ENCODE results near the gene FTSJ3.

The FTSJ3 gene

DNA sequence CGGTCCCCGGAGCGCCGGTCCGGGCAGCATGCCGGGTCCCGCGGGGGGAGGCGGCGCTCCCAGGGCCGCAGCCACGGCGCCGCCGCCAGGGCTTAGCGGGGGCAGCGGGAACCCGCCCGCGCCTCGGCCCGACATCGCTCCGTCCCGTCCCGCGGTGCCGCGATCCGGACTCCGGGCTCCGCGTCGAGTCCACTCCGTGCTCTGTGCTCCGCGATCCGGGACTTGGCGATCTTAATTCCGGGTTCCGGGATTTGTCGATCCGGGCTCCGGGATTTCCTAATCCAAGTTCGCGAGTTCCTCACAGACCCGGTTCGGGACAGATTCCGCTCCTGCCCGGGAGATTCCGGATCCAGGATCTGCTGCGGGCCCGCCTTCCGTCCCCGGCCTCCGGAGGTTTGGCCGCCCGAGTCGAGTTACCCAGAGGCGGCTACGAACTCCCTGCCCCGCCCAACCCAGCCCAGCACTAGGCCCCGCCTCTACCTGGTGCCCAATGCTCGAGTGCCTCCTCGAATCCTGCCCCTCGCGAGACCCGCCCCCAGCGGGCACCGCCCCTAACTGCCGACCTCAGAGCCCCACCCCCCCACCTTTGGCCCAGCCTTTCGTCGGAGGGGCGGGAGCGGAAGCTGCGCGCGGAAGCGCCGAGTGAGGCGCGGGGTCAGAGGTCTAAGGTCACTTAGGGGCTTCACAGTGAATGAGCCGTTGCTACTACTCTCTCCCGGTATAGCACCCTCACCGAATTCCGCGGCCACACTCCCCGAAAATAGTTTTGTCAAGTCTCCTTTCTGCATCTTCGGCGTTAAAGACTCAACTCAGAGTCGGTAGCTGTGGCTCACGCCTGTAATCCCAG, 15.3 kb upstream of the FTSJ3 start, which contains the start of gene SMARCD2:
Gene SMARCD2, minus strand, starts transcription at position 146 of the 847 bp plus-strand sequence. Its CDS starts 11 bp downstream, at position 135.
- Histone ChIP-seq H3K36me3 (ENCODE audit: insufficient read depth, low read length) (no peaks in the 10 kb centered on the region), H2AFZ (ENCODE audit: low read length, unreplicated experiment) (peak within 1 kb of the TSS; percentile 57), H3K27ac (ENCODE audit: low read depth, low read length) (peak within 1 kb of the TSS; percentile 77), H3K79me2 (ENCODE audit: control insufficient read depth, insufficient read depth, low read length, unreplicated experiment) (peaks cover 37% of the 10 kb centered on the region), H3K4me1 (ENCODE audit: control insufficient read depth, insufficient read depth, low read length, unreplicated experiment) (peaks cover 46% of the 10 kb centered on the region), H3K4me3 (ENCODE audit: low read depth, low read length) (peak within 1 kb of the TSS; percentile 85), H3K27me3 (ENCODE audit: insufficient read depth, low read length) (no peaks in the 10 kb centered on the region)

DNA sequence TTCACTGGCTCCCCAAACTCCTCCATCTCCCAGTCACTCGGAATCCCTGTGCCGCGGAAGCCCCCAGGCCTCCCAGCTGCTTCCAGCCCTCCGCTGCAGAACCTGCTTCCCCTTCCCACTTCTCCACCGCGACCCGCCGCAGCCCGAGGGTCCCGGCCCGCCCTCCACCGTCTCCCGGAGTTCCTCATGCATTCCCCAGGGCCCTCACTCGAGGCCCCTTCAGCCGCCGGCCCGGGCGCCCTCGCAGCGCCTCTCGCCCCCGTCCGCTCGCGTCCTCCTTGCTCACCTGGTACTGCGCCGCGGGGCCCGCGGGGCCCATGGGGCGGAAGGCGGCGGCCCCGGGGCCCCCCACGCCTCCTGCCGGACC, 14.7 kb upstream of the FTSJ3 start:
- Histone ChIP-seq H3K27ac (ENCODE audit: low read depth, low read length) (peak overlapping the region; percentile 77), H2AFZ (ENCODE audit: low read length, unreplicated experiment) (peak overlapping the region; percentile 31)

DNA sequence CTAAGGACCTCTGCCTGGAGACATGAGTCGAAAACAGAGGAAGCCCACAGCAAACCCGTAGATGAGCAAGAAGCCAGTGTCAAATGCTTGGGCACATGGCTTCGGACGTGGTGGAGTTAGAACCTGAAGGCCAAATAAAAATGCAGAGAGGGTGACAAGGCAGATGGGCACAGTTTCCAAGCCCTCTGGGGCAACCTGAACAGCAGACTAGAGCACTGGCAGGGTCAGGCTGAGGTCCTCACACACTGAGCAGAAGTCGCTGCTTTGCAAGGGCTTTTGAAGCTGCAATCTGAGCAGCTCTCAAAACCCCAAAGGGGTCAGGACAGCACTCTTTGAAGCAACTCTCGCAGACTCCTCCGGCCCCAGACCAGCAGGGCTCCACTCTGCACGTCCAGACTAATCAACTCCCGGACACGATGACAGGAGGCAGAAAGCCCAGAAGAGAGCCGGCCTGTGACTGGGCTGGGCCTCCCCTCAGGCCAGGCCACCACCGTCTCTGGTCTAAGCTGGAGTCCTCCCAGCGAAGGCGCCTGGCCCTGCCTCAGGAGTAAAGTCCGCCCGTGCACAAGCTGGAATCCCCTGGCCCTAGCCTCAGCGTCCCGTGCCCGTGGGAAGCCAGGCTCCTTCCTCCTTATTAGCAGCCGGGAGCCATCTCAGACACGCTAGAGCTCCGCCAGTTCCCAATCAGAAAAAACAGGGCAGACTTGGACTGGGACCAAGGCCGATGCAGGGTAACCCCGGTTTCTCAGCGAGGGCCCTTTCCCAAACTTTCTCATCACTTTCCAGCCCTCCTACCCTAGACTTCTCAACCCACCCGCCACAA, 14.1 kb upstream of the FTSJ3 start:
- peak overlapping the region; percentile 31 for H2AFZ ChIP-seq (ENCODE audit: low read length, unreplicated experiment)
- H3K4me3 ChIP-seq (ENCODE audit: low read depth, low read length) = peak overlapping the region; percentile 85
- peaks cover 48% of the 10 kb centered on the region for H3K79me2 ChIP-seq (ENCODE audit: control insufficient read depth, insufficient read depth, low read length, unreplicated experiment)
- H3K27me3 ChIP-seq (ENCODE audit: insufficient read depth, low read length) = no peaks in the 10 kb centered on the region
- peaks cover 47% of the 10 kb centered on the region for H3K4me1 ChIP-seq (ENCODE audit: control insufficient read depth, insufficient read depth, low read length, unreplicated experiment)
- peak overlapping the region; percentile 77 for H3K27ac ChIP-seq (ENCODE audit: low read depth, low read length)
- no peaks in the 10 kb centered on the region for H3K36me3 ChIP-seq (ENCODE audit: insufficient read depth, low read length)

More for the DNA sequence above, 14.7 kb upstream of the FTSJ3 start:
- peaks cover 47% of the 10 kb centered on the region for H3K4me1 ChIP-seq (ENCODE audit: control insufficient read depth, insufficient read depth, low read length, unreplicated experiment)
- peaks cover 43% of the 10 kb centered on the region for H3K79me2 ChIP-seq (ENCODE audit: control insufficient read depth, insufficient read depth, low read length, unreplicated experiment)
- H3K36me3 ChIP-seq (ENCODE audit: insufficient read depth, low read length) = no peaks in the 10 kb centered on the region
- peak overlapping the region; percentile 85 for H3K4me3 ChIP-seq (ENCODE audit: low read depth, low read length)
- no peaks in the 10 kb centered on the region for H3K27me3 ChIP-seq (ENCODE audit: insufficient read depth, low read length)

DNA sequence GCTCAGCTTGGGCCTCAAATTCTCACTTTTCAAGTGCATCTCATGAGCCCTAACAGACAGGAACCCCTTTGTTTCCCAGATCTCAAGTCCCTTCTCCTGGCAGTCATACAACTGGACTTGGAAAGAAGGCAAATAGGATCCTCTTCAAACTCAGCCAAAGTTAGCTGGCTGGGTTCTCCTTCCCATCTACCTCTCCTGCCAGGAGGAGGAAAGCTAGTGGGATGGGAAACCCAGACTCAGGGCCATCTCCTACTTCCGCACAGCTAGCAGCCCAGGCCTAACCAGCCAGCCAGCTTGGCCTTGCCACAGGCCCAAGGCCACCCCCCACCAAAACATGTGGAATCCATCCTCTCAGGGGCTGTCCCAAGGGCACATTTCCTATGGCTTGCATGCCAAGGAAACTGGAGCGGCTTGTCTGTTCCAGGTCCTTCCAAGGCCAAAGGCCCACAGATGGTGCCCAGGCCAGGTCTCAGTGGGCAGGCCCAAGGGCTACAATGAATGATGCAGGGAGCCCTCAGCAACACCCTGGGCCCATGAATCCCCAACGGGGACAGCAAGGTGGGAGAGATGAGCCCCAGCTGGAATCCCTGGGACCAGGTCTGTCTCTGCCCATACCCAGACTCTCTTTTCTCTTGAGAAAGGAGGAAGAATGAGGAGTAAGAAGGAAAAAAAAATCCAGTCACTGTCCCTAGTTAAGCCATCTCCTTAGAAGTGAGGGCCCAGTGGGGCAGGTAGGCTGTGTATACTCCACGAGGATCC, 13.3 kb upstream of the FTSJ3 start:
- Histone ChIP-seq H3K4me1 (ENCODE audit: control insufficient read depth, insufficient read depth, low read length, unreplicated experiment) (peaks cover 47% of the 10 kb centered on the region), H3K79me2 (ENCODE audit: control insufficient read depth, insufficient read depth, low read length, unreplicated experiment) (peaks cover 50% of the 10 kb centered on the region), H3K36me3 (ENCODE audit: insufficient read depth, low read length) (no peaks in the 10 kb centered on the region), H3K27me3 (ENCODE audit: insufficient read depth, low read length) (no peaks in the 10 kb centered on the region), H2AFZ (ENCODE audit: low read length, unreplicated experiment) (no peak overlapping the region), H3K4me3 (ENCODE audit: low read depth, low read length) (peak overlapping the region; percentile 85), H3K27ac (ENCODE audit: low read depth, low read length) (peak overlapping the region; percentile 77)

DNA sequence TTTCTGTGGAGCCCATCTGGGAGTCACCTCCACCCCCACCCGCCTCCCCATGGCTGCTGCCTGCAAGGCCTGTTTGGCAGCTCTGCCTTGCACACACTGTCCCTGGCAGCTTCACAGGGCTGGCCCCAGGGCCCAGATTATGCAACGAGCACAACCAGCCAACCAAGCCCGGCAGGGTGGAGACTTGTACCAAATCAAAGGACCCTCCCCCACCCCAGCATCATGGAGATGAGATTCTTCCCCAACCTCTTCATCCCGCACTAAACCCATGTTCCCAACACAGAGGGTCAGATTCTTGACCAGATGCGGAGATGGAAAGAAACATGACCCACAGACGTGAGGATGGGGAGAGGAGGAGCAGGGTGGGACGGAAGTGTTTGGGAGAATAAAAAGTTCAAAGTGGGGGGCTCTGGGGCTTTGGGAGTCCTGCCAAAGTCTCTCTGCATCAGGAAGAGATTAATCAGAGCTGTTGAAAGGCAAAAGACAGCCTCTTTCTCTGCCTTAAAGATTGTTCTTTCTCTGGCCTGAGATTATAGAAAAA, 11.2 kb upstream of the FTSJ3 start:
- H3K27ac ChIP-seq (ENCODE audit: low read depth, low read length) = peak overlapping the region; percentile 77
- no peak overlapping the region for H2AFZ ChIP-seq (ENCODE audit: low read length, unreplicated experiment)
- peaks cover 50% of the 10 kb centered on the region for H3K79me2 ChIP-seq (ENCODE audit: control insufficient read depth, insufficient read depth, low read length, unreplicated experiment)
- H3K27me3 ChIP-seq (ENCODE audit: insufficient read depth, low read length) = no peaks in the 10 kb centered on the region
- peak overlapping the region; percentile 53 for H3K4me3 ChIP-seq (ENCODE audit: low read depth, low read length)
- H3K4me1 ChIP-seq (ENCODE audit: control insufficient read depth, insufficient read depth, low read length, unreplicated experiment) = peaks cover 39% of the 10 kb centered on the region
- H3K36me3 ChIP-seq (ENCODE audit: insufficient read depth, low read length) = peaks cover 3% of the 10 kb centered on the region; the same call in 1 of the 2 replicates

DNA sequence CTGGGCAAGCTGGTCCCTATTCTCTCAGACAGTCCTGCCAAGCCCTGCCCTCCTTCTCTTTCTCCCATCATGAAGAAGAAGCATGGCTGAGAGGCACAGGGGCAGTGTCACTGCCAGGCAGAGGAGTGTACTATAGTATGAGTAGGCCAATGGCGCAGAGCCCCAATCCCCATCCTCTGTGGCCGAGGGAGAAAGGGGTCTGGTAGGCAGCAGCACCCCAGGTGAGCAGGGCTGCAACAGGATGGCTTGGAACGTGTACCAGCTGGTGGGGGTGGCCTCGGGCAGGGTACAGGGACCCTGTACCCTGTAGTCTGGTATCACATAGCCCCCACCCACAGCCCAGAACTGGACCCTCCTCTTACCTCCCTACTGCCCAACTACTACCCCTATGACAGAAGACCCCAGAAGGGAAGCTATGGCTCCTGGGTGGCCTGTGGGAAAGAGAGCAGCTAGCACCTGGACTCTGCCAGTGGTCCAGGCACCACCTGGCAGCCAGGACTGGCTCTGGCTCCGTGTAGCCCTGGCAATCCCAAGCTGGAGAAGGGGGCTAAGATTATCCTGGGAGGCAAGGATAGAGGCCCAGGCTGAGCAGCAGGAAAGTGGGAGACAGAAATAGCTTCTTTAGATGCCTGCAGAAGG, 10.6 kb upstream of the FTSJ3 start:
- no peaks in the 10 kb centered on the region for H3K27me3 ChIP-seq (ENCODE audit: insufficient read depth, low read length)
- peaks cover 37% of the 10 kb centered on the region for H3K4me1 ChIP-seq (ENCODE audit: control insufficient read depth, insufficient read depth, low read length, unreplicated experiment)
- H3K36me3 ChIP-seq (ENCODE audit: insufficient read depth, low read length) = peaks cover 3% of the 10 kb centered on the region; the same call in 1 of the 2 replicates
- peak overlapping the region; percentile 15; the same call in 1 of the 2 replicates for H3K4me3 ChIP-seq (ENCODE audit: low read depth, low read length)
- H3K79me2 ChIP-seq (ENCODE audit: control insufficient read depth, insufficient read depth, low read length, unreplicated experiment) = peaks cover 50% of the 10 kb centered on the region
- no peak overlapping the region for H2AFZ ChIP-seq (ENCODE audit: low read length, unreplicated experiment)
- H3K27ac ChIP-seq (ENCODE audit: low read depth, low read length) = peak overlapping the region; percentile 77; the same call in 1 of the 2 replicates

DNA sequence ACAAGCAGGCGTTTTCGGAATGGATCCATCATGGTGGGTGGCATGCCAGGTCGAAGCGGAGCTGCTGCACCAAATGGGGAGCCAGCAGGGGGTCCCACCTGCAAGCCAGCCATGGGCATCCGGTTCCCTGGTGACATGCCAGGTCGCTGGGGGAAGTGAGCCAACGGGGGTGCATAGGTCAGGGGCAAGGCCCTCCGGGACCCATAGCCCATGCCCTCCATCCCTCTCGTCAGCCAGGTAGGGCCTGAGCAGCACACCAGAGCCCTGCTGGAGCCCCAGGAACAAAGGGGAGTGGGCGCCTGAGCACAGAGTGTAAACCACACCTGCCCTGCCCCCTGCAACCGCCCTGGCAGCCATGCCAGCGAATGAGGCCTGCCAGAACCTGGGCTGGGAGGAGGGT, 10.0 kb upstream of the FTSJ3 start:
- Histone ChIP-seq H3K79me2 (ENCODE audit: control insufficient read depth, insufficient read depth, low read length, unreplicated experiment) (peaks cover 50% of the 10 kb centered on the region), H3K4me1 (ENCODE audit: control insufficient read depth, insufficient read depth, low read length, unreplicated experiment) (peaks cover 37% of the 10 kb centered on the region), H2AFZ (ENCODE audit: low read length, unreplicated experiment) (no peak overlapping the region), H3K36me3 (ENCODE audit: insufficient read depth, low read length) (peaks cover 3% of the 10 kb centered on the region; the same call in 1 of the 2 replicates), H3K27me3 (ENCODE audit: insufficient read depth, low read length) (no peaks in the 10 kb centered on the region), H3K27ac (ENCODE audit: low read depth, low read length) (no peak overlapping the region), H3K4me3 (ENCODE audit: low read depth, low read length) (no peak overlapping the region)

DNA sequence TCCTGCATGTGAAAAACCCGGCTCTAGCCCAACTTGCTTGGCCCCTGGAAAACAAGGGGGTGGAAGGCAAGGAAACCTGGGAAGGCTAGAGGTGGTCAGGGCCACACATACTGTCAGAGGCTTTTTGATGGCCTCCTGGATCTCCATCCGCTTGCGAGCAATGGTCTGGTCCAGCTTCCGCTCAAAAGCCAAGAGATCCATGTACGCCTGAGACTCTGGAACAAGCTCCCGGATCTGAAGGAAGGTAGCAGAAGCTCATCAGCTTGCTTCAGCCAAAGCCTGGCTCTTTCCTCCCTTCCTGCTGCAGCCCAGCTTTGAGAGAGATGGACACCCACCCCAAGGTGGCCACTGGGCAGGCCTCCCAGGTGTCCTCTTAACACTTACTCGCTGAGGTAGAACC, 9.3 kb upstream of the FTSJ3 start:
- H3K36me3 ChIP-seq (ENCODE audit: insufficient read depth, low read length) = peaks cover 7% of the 10 kb centered on the region; the same call in 1 of the 2 replicates
- no peaks in the 10 kb centered on the region for H3K27me3 ChIP-seq (ENCODE audit: insufficient read depth, low read length)
- H3K4me1 ChIP-seq (ENCODE audit: control insufficient read depth, insufficient read depth, low read length, unreplicated experiment) = peaks cover 37% of the 10 kb centered on the region
- H3K79me2 ChIP-seq (ENCODE audit: control insufficient read depth, insufficient read depth, low read length, unreplicated experiment) = peaks cover 45% of the 10 kb centered on the region
- H2AFZ ChIP-seq (ENCODE audit: low read length, unreplicated experiment) = no peak overlapping the region
- H3K4me3 ChIP-seq (ENCODE audit: low read depth, low read length) = no peak overlapping the region
- H3K27ac ChIP-seq (ENCODE audit: low read depth, low read length) = no peak overlapping the region

DNA sequence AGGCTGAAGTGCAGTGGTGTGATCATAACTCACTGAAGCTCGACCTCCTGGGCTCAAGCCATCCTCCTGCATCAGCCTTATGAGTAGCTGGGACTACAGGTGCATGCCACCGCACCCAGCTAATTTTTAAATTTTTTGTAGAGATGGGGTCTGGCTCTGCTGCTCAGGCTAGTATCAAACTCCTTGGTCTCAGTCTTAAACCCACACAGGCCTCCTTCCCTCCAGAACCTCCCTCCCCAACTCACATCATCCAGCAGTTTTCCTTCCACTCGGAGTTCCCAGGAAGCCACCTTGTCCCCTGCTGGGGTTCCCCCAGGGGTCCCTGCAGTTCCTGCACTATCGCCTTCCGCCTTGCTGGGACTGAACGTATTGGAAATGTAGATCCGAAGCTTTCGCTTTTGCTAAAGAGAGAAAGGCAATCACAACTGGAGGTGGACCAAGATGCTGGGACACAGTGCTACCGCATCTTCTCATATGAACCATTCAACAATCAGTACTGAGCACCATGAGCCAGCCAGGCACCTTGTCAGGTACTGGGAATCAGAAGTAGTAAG, 7.8 kb upstream of the FTSJ3 start:
- H3K27me3 ChIP-seq (ENCODE audit: insufficient read depth, low read length) = no peaks in the 10 kb centered on the region
- H3K4me1 ChIP-seq (ENCODE audit: control insufficient read depth, insufficient read depth, low read length, unreplicated experiment) = peaks cover 26% of the 10 kb centered on the region
- H3K27ac ChIP-seq (ENCODE audit: low read depth, low read length) = no peak overlapping the region
- H2AFZ ChIP-seq (ENCODE audit: low read length, unreplicated experiment) = no peak overlapping the region
- H3K79me2 ChIP-seq (ENCODE audit: control insufficient read depth, insufficient read depth, low read length, unreplicated experiment) = peaks cover 29% of the 10 kb centered on the region
- peaks cover 17% of the 10 kb centered on the region; the same call in 1 of the 2 replicates for H3K36me3 ChIP-seq (ENCODE audit: insufficient read depth, low read length)
- H3K4me3 ChIP-seq (ENCODE audit: low read depth, low read length) = no peak overlapping the region
